GM19395 (cell line): Measurements from ENCODE around the gene FAM20B.
A peak's percentile ranks its signal among the peaks of the same experiment; 100 is the strongest.

Experiments used
- ATAC-seq: cut with Tn5 transposase; IDR thresholded peaks from one replicate; pipeline ENCODE4 v1.9.1; 2021; ENCODE audit warnings: mild to moderate bottlenecking, moderate library complexity; ENCODE audit not compliant: unreplicated experiment

FAM20B gene

DNA sequence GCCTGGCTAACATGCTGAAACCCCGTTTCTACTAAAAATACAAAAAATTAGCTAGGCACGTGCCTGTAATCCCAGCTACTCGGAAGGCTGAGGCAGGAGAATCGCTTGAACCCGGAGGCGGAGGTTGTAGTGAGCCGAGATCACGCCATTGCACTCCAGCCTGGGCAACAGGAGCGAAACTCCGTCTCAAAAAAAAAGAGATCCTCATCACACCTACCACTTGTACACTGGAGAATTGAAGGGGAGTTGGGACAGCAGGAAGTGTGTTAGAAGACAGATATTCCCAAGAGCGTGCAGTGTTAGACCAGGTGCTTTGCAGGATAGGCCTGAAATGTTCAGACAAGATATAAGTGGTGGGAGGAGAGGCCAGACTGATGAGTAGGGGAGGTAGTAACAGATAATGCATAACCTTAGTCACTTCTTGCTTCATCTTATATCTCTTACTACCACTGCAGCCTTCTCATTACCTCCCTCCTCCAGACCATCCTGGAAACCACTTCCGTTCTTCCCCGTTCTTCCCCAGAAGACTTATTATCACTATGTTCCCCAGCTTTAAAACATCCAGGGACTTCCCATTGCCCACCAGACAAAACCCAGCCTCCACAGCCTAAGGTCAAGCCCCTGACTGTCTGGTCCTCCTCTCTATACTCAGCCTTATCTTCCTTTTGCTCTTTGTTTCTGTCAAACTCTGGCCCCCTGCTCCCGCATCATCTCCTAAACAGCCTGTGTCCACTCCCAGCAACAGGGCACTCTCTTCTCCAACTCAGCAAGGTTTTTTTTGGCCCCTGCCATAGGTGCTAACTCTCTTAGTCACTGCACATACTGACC, 21.3 kb downstream of the FAM20B start:
- ATAC-seq, result no peak

DNA sequence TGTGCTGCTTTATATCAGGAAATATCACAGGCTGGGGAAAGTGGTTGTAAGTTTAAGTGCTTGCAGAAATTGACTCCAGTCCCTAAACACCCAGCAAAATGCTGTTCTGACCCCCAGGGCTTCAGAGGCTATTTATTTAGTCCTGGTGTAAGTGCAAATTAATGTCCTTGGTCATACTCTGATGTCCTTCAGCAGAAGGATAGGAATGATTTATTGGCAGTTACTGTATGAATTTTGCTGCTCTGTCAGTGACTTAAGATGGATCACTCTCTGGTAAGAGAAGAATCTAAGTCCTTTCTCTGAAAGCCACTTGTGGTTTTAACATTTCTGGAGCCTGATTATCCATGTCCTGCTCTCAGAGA, 21.9 kb downstream of the FAM20B start:
- ATAC-seq, result no peak

DNA sequence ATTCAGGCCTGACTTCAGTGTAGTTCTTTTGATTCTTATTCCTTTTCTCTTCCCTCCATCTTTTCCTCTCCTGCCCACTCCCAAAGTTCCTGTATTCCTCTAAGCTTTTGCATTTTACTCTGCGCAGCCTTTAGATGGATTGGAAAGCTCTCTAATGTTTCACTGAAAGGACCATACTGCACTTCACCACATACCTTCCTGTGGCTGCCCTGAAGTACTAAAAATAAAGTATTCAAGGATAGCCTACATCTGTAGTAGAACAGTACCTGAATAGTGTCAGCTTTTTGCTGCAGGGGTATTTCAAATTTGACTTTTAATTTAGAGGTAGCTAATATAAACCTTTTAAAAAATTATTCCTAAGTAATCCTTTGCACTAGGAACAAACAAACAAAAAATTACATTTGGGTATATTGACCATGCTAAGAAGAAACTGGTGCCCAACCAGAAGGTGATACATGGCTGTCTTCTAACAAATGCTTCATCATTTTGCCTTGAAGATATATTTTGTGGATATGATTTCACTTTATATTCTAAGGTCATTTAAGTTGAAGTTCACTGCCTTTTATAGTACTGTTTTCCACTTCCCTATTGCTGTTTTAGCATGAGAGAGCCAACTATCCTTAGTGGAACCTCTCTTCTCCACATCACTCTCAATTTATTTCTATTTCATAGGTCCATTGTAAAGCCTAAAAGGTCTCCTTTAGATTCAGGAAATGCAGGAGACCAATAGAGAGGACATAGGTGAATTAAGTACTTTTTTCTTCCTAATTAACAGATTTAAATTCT, 22.8 kb downstream of the FAM20B start:
- no peak for ATAC-seq

DNA sequence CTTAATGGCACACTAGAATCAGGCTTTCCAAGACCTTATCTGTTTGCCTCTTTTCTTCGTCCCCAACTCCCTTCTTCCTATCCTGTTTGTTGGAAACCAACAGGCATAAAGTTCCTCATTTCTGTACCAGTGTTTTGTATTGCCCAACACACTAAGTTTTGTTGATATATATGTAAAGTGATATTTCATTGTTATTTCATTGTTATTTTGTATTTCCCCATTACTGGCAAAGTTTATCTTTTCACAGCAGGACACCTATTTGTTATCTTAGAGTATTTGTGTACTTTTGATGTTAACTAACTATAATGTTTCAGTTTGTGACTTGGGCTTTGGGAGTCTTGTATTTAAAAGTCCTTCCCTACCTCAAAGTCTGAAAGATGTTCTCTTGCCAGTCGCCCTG, 27.1 kb downstream of the FAM20B start:
- no peak for ATAC-seq

DNA sequence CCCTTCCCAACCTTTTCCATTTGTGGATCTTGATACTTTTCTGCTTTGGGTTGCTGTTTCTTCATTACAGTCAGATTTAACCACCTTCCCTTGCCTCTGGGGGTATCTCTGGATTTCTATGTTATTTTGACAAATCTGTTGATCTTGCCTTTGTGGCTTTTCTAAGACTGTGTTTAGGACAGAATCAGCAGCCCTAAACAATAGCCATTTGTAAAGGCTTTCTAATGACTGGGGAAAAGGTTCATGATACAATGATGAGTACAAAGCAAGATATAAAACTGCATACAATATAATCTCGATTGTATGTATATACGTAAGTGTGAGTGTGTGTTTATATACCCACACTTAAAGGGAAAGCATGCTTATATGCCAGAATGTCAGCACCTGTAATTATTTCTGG, 27.8 kb downstream of the FAM20B start:
- ATAC-seq, result no peak

DNA sequence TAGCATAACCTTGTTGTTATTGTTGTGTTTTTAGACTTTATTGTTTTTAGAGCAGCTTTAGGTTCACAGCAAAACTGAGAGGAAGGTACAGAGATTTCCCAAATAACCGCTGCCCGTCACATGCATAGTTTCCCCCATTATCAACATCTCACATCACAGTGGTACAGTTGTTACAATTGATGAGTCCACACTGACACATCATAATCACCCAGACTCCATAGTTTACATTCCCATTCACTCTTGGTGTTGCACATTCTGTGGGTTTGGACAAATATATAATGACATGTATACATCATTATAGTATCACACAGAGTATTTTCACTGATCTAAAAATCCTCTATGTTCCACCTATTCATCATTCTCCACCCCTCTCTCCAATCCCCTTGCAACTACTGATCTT, 30.2 kb downstream of the FAM20B start:
- ATAC-seq, result no peak

DNA sequence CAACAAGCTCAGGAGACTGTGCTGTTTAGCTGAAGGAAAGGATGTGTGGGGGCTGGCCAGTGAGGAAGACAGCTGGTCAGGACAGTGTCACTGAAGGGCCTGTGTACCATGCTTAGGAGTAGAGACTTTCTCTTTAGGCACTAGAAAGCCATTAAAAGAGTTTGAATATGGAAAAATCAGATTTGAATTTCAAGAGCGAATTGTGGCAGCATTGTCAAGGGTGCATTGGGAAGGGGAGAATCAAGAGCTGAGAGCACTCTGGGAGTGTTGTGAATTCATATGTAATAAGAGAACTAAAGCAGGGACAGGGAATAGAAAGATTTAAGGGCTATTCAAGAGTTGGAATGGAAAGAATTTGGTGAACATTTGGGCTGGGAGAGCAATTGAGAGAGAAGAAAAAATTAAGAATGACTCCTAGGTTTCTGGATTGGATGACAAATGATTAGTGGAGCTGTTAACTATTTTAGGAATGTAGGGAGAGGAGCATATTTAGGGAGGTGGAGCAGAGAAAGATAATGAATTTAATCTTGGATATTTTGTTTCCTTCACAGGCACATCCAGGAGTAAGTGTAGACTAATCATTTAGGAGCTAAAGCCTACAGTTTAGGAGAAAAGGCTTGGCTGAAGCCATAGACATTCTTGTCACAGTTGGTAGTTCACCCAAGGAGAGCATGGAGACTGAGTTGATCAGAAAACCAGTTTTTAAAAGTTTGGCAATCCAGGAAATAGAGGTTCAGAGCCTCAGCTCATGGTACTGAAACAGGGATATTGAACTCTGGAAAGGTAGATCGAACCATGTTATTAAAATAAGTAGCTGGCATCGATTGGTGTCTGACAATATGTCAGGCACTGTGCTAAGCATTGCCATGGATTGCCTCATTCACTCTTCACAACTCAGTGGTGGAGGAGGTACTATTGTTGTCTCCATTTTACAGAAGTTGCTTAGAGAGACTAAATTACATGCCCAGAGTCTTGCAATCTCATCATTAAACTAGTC, 33.1 kb downstream of the FAM20B start:
- ATAC-seq, result no peak

DNA sequence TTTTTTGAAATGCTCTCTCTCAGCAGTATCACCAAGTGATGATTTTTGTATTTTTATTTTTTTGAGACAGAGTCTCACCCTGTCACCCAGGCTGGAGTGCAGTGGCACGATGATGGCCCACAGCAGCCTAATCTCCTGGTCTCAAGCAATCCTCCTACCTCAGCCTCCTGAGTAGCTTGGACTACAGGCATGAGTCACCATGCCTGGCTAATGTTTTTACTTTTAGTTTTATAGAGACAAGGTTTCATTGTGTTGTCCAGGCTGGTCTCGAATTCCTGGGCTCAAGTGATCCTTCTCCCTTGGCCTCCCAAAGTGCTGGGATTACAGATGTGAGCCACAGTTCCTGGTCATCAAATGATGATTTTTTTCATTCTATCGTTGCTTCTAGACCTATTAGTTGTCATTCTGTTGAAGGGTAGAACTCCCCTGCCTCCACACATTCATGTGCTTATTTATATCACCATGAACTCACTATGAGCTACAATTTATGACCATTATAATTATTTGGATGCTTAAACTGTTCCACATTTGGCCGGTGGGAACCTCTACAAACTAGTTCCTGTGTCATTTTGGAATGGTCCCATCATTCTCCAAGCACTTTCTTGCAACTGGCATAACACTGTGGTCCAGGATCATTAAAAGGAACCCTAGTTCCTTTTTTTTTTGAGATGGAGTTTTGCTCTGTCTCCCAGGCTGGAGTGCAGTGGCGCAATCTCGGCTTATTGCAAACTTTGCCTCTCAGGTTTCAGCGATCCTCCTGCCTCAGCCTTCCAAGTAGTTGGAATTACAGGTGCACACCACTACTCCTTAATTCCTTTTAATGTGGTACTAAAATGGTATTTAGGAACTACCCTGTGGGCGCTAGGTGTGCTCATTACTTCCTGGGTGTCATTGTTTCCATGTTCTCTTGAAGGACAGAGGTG, 35.9 kb downstream of the FAM20B start:
- no peak for ATAC-seq

DNA sequence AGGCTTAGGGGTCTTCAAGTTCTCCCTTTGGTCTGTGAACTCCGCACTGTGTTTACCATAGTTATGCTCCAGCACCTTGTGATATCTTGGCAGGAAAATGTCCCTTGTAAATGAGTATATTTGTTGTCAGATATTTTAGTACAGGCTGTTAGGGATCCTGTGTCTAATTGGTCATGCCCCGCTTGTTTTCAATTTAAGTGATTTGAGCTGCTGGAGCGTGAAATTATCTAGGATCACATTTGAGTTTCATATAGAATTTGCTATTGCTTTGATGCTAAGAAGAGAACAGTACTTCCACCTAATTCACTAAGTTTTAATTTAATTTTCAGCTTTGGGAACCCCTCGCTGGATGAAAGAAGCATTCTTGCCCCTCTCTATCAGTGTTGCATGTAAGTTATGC, 40.8 kb downstream of the FAM20B start:
- no peak for ATAC-seq

DNA sequence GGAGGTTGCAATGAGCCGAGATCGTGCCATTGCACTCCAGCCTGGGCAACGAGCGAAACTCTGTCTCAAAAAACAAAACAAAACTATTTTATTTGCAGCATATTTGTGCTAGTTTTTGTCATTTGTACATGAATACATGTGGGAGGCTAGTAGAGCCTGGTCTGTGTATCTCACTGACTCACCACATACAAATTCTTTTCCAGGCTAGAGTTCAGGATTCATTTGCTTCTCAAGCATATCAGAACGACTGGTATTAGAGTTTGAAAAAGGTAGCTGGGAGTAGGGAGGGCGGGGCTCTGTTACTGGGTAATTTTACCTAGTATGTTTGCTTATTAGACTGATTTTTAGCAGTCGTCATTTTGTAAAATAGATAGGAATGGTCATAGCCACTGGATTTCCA, 51.7 kb downstream of the FAM20B start:
- ATAC-seq, result no peak

DNA sequence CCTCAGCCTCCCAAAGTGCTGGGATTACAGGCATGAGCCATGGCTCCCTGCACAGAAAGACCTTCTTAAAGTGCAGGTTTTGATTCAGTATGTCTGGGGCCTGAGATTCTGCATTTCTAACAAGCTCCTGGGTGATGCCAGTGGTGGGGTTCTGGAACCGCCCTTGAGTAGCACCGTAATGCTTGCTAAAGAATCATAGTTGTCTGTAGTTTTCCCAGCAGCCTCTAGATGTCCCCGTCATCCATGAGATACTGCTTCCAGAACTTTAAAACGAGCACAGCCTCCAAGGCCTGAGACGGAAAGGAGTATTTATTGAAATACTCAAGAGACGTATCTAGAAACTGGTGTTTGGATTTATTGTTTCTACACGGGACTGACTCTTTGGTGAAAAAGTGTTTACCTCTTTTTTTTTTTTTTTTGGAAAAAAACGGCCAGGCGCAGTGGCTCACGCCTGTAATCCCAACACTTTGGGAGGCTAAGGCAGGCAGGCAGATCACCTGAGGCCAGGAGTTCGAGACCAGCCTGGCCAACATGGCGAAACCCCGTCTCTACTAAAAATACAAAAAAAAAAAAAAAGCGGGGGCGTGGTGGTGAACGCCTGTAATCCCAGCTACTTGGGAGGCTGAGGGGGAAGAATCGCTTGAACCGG, 53.5 kb downstream of the FAM20B start:
- no peak for ATAC-seq

DNA sequence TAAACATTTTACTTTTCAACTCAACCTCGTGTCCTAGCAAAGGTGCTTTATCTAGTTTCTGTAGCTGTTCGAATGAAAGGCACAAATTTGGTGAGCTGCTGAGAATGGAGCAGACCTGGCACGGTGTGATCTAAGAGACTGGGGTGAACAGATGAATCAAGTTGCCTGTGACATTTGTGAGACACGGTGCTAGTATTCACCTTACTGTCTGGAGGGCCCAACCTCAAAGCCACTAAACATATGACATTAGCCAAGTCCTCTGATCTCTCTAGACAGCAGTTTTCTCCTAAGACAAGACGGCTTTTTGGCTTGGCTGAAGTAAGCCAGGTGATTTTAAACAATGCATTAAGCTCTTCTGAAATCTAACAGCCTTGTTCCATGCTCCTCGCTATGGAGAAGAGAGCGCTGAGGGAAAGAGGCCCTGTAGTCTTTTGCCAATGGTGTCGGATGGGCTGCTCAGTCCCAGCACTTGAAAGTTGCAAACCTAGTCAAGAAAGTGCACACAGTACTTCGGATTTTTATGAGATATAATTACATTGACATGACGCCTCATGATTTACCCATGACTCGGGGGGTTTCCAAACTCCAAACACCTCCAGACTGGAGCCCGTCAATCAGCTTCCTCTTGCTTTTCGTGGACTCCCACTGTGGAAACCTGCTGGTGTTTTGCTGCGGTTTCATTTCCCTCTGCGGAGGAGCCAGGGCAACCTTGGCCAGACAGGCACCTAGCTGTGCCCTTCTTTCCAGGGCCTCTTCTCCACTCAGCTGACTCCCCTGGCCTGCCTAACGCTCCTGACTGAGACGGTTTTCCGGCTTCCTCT, 55.4 kb downstream of the FAM20B start:
- no peak for ATAC-seq

DNA sequence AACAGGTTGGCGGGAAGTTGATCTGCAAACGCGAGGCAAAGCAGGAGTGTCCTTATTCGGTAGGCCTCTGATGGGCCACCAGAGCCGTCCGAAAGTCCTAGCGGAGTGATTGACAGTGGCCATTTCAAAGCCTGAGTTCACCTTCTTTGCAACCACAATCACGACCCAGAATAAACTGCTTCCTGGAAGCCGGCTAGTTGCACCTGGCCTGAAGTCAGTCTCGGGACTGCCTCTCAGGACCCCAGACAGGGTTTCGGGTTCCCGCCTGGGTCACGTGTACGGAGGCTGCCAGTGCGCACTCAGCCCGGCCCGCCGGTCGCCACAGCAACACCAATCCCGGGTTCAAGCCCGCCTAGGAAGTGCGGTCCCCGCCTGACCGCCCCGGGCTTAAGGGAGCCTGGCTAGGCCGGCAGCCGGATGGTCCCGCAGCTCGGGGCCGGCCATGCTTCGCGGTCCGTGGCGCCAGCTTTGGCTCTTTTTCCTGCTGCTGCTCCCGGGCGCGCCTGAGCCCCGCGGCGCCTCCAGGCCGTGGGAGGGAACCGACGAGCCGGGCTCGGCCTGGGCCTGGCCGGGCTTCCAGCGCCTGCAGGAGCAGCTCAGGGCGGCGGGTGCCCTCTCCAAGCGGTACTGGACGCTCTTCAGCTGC, 56.1 kb downstream of the FAM20B start, which contains the start of gene TOR3A:
TOR3A (plus strand) TSS at position 384 of the 646 bp plus-strand sequence; CDS start at position 443, 59 bp downstream.
- ATAC-seq, result peak; percentile 86

DNA sequence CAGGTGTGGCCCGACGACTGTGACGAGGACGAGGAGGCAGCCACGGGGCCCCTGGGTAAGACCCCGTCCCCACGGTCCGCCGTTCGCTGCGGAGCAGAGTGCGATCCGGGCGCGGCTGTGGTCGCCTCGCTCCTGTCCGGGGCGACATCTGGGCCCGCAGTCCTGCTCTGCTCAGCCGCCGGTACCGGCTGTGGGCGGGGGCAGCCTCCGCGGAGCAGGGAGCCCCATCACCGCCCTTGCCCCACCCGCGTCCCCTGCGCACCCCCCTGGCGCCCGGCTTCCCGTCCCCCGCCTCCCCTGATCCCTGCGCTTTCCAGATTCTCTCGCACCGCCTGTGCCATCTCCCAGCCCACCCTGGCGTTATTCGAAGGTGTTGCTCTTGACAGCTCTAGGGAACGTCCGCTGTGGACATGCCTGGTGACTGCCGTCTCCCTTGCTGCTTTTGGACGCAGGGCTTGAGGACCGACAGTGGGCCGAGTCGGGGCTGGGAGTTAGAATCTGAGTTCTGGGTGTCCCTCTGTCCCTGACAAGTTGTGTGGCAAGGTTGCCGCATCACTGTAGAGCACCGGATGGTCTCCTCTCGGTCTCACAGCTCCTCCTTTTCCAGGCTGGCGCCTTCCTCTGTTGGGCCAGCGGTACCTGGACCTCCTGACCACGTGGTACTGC, 56.8 kb downstream of the FAM20B start:
- ATAC-seq, result peak; percentile 13

DNA sequence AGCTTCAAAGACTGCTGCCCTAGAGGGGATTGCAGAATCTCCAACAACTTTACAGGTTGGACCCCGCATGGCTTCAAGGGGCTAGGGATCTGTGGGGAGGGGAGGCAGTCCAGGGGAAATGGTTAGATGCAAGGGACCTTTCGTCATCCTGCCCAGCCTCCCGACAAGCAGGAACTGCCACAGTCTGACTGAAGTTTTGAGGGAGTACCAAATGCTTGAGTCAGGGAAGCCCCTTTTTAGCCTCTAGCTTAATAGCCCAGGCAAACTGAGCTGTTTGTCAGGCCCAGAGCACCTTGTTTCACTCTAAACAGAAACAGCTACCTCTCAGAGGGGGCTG, 57.3 kb downstream of the FAM20B start:
- peak; percentile 1 for ATAC-seq

DNA sequence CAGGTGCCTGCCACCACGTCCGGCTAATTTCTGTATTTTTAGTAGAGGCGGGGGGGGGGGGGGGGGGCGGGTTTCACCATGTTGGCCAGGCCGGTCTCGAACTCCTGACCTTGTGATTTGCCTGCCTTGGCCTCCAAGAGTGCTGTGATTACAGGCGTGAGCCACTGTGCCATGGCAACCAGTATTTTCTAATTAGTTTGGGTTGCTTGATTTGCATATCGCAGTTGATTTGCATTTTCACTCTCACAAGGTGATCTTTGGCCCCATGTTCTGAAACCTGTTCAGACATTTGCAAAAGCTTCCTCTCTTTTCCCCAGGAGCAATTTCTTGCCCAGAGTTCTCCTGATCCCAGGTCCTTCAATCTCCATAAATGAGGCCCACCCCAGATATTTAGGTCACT, 57.8 kb downstream of the FAM20B start:
- ATAC-seq, result peak; percentile 16

DNA sequence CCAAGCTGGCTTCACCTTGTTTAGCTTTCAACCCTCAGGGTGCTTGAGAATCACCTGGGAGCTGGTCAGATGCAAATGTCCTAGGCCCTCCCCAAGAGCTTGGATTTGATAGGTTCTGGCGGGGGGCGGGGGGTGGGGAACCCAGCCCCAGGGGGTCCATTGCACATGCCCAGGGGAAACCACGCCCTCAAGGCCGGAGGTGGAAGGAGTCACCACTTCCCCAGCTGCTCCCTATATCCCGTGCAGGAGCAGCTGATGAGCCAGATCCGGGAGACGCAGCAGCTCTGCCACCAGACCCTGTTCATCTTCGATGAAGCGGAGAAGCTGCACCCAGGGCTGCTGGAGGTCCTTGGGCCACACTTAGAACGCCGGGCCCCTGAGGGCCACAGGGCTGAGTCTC, 62.0 kb downstream of the FAM20B start:
- no peak for ATAC-seq
